ENCODE measurements around the gene MMP25. TPM values are rescaled to one million over a fixed set of nuclear protein-coding genes. Genes with fewer than 3 reads are reported as not detected.
A peak's percentile ranks its signal among the peaks of the same experiment; 100 is the strongest.

MMP25 gene
- total RNA-seq, 4 donors from 2014 or later = 0.30 to 0.81 (median 0.49) TPM; not detected in 1

DNA sequence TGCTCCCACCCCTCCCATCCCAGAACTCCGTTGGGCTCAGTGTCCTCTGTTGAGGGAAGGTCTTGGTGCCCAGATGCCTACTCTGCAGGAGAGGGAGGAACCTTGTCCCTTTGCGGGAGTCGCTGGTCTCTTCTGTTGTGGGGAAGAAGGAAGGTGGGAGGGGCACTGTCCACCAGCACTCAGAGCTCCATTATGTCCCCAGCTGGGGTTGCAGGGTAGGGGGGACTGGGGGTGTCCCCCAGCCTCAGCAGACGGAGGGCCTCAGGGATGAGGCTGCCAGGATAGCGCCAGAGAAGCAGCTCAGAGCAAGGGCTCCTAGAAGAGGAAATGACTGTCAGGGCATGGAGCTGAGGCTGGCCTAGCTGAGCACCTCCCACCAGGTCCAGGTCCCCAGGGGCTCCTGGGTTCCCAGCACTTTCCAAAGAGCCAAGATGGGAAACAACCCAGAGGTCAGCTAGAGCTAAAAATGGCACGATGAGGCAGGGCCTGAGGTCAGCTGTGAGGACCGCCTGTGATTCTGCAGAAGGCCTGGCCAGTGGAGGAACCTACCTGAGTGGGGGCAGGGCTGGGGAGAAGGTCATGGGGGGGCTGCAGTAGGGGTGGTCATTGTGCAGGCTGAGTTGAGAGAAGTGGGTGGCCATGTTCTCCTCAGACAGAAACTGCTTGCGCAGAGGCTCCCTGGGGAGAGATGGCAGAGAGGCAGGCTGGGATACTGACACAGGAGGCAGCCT, 23.5 kb upstream of the MMP25 start:
- intact Hi-C loops (cut with DNase I; ENCODE audit: low total_unique reads) = no loop called here
- no peak for DNase-seq (ENCODE audit: low spot score in 2 of 2)
- no peak overlapping the region for H3K4me3 ChIP-seq (ENCODE audit: low read depth, poor library complexity, severe bottlenecking)
- TF ChIP-seq POLR2A (IDR thresholded peaks at IDR 0.05) = no peak
- TF ChIP-seq, protein P1, sequence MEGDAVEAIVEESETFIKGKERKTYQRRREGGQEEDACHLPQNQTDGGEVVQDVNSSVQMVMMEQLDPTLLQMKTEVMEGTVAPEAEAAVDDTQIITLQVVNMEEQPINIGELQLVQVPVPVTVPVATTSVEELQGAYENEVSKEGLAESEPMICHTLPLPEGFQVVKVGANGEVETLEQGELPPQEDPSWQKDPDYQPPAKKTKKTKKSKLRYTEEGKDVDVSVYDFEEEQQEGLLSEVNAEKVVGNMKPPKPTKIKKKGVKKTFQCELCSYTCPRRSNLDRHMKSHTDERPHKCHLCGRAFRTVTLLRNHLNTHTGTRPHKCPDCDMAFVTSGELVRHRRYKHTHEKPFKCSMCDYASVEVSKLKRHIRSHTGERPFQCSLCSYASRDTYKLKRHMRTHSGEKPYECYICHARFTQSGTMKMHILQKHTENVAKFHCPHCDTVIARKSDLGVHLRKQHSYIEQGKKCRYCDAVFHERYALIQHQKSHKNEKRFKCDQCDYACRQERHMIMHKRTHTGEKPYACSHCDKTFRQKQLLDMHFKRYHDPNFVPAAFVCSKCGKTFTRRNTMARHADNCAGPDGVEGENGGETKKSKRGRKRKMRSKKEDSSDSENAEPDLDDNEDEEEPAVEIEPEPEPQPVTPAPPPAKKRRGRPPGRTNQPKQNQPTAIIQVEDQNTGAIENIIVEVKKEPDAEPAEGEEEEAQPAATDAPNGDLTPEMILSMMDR (IDR thresholded peaks at IDR 0.05) = no peak
- 15 to 19% methylated on average over 8 of the region's 8 CpGs for WGBS, 2 donors

DNA sequence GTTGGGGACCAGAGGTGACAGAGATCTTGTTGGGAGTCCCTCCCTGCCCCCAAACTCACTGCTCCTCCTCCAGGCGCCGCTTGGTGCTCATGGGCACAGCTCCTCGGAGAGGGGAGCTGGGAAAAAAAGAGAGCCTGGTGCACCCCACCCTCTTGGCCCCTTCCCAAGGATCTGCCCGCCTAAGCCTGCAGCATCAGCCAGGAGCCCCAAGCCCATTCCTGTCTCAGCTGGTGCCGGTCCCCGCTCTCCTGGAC, 23.0 kb upstream of the MMP25 start:
- intact Hi-C loops (cut with DNase I; ENCODE audit: low total_unique reads) = no loop called here
- WGBS, 2 donors = 3 to 6% methylated on average over 5 to 6 of the region's 6 CpGs
- DNase-seq (ENCODE audit: low spot score in 2 of 2) = no peak
- TF ChIP-seq, protein P1 (IDR thresholded peaks at IDR 0.05) = no peak
- TF ChIP-seq POLR2A (IDR thresholded peaks at IDR 0.05) = no peak
- peak overlapping the region; percentile 60 for H3K4me3 ChIP-seq (ENCODE audit: low read depth, poor library complexity, severe bottlenecking)

DNA sequence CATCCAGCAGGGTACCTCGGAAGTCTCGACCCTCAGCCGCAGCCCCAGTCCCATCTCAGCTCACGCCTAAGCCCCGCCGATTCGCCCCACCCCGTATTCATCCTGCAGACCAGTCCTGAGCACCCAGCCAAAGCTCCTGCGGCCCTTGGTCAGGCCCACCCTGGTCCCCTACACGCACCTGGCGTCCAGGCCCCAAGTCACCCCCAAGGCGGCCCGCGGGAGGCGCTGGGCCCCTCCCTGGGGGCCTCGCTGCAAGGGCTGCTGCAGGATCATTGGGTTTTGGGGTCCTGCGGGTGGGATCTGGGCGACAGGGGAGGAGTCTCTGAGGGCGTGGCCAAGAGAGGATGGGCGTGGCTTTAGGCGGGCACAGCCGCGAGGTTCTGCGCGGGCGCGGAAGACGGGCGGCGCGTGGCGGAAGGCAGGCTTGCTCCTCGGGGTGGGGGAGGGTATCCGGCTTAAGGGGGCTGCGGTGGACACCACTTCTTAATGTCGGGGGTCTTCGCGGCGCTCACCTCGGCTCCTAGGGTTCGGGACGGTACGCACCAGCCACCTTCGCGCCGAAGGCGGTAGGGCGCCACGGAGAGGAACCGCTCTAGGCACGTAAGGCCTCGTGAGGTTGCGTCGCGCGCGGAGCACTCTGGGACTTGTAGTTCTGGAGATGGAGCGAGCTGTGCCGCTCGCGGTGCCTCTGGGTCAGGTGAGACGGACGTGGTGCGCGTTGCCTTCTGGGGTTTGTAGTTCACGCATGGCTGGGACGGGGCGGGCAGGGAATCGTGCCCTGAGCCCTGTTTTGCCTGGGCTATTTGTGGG, 22.5 kb upstream of the MMP25 start, which contains the start of the genes HCFC1R1 and THOC6:
TSS of gene HCFC1R1 (minus strand) at position 274 of the 810 bp plus-strand sequence. CDS start at position 273, 1 bp downstream.
TSS of gene THOC6 (plus strand) at position 367 of the 810 bp plus-strand sequence. CDS start at position 659, 292 bp downstream.
- WGBS, 2 donors = 0 to 1% methylated on average over 21 to 37 of the region's 69 CpGs
- DNase-seq (ENCODE audit: low spot score in 2 of 2) = peak; percentile 96 to 99
- H3K4me3 ChIP-seq (ENCODE audit: low read depth, poor library complexity, severe bottlenecking) = peak within 1 kb of the TSS; percentile 60
- no peak for TF ChIP-seq POLR2A (IDR thresholded peaks at IDR 0.05)
- TF ChIP-seq, protein P1 (IDR thresholded peaks at IDR 0.05) = no peak
- intact Hi-C loops (cut with DNase I; ENCODE audit: low total_unique reads) = no loop called here

DNA sequence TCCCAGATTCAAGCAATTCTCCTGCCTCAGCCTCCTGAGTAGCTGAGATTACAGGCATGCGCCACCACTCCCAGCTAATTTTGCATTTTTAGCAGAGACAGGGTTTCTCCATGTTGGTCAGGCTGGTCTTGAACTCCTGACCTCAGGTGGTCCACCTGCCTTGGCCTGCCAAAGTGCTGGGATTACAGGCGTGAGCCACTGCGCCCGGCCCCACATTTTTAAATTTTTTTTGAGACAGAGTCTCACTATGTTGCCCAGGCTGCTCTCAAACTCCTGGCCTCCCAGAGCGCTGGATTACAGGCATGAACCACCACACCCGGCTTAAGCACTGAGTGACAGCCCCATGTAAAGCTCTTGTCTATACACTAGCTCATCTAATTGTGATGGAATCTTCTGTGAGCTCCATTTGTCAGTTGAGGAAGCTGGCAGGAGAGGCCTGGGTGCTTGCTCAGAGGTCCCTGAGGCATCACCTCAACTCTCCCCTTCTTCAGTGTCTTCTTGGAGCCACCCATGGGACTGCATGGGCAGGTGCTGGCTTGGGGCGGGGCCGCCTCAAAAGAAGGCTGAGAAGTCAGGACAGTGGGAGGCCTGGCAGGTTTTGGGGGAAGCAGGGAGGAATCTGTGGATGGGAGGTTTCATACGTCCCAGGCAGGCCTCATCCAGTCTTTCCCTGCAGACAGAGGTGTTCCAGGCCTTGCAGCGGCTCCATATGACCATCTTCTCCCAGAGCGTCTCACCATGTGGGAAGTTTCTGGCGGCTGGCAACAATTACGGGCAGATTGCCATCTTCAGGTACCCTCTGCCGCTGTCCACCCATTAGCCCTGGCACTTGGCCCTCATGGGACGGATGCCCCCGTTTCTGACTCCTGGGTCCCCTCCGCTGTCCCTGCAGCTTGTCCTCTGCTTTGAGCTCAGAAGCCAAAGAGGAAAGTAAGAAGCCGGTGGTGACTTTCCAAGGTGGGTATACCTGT, 21.0 kb upstream of the MMP25 start:
- TF ChIP-seq, protein P1 (IDR thresholded peaks at IDR 0.05) = no peak
- TF ChIP-seq POLR2A (IDR thresholded peaks at IDR 0.05) = no peak
- no peak overlapping the region for H3K4me3 ChIP-seq (ENCODE audit: low read depth, poor library complexity, severe bottlenecking)
- no peak for DNase-seq (ENCODE audit: low spot score in 2 of 2)
- intact Hi-C loops (cut with DNase I; ENCODE audit: low total_unique reads) = no loop called here
- WGBS, 2 donors = 90 to 91% methylated on average over 17 to 18 of the region's 18 CpGs

DNA sequence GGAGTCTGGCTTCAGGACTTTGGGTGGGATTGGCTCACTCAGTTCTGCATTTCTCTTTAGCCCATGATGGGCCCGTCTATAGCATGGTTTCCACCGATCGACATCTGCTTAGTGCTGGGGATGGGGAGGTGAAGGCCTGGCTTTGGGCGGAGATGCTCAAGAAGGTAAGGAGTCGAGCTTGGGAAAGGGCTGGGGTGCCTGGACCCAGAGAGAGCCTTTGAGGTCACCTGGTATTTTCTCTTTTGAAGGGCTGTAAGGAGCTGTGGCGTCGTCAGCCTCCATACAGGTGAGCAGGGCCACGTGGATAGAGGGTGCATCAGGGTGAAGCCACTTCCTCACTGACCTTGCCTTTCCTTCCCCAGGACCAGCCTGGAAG, 20.4 kb upstream of the MMP25 start:
- intact Hi-C loops (cut with DNase I; ENCODE audit: low total_unique reads) = no loop called here
- TF ChIP-seq, protein P1 (IDR thresholded peaks at IDR 0.05) = no peak
- TF ChIP-seq POLR2A (IDR thresholded peaks at IDR 0.05) = no peak
- DNase-seq (ENCODE audit: low spot score in 2 of 2) = no peak
- 92 to 94% methylated on average over 8 of the region's 8 CpGs for WGBS, 2 donors
- no peak overlapping the region for H3K4me3 ChIP-seq (ENCODE audit: low read depth, poor library complexity, severe bottlenecking)

Measured in lower leg skin (tissue), 4 donors.